ENCODE measurements around the gene EVA1C.
"Not testable (repeated sequence)": the region's sequence is repeated elsewhere in the genome, so short reads cannot be mapped to it uniquely, and the experiment has no call there.

The EVA1C gene

GRCh38 chr21:32484706-32485380 lies 72.3 kb downstream of the EVA1C start:
- no peaks in the 10 kb centered on the region for H3K27me3 ChIP-seq (ENCODE audit: insufficient read depth, insufficient read length)
- no peak for TF ChIP-seq SUZ12 (IDR thresholded peaks at IDR 0.05; ENCODE audit: extremely low read depth, insufficient read depth, insufficient read length)
- no peak for TF ChIP-seq YY1 (IDR thresholded peaks at IDR 0.05; ENCODE audit: insufficient read depth, insufficient read length)
- TF ChIP-seq ZNF274 (IDR thresholded peaks at IDR 0.05; ENCODE audit: low read depth, low read length): no peak
- no peak for DNase-seq (ENCODE audit: low read depth, low spot score)
- no peaks in the 10 kb centered on the region for H3K9me3 ChIP-seq (ENCODE audit: insufficient read depth, low read length)
- H3K36me3 ChIP-seq (ENCODE audit: insufficient read depth, insufficient read length, low read length): no peaks in the 10 kb centered on the region
- H3K4me3 ChIP-seq (ENCODE audit: insufficient read length, low read depth): no peak overlapping the region
- H3K4me1 ChIP-seq (ENCODE audit: insufficient read depth, insufficient read length): no peaks in the 10 kb centered on the region
- H3K9ac ChIP-seq (ENCODE audit: insufficient read length, low read depth): no peak overlapping the region

GRCh38 chr21:32492376-32492775 lies 79.9 kb downstream of the EVA1C start:
- no peaks in the 10 kb centered on the region for H3K36me3 ChIP-seq (ENCODE audit: insufficient read depth, insufficient read length, low read length)
- H3K4me3 ChIP-seq (ENCODE audit: insufficient read length, low read depth): no peak overlapping the region
- TF ChIP-seq ZNF274 (IDR thresholded peaks at IDR 0.05; ENCODE audit: low read depth, low read length): no peak
- TF ChIP-seq SUZ12 (IDR thresholded peaks at IDR 0.05; ENCODE audit: extremely low read depth, insufficient read depth, insufficient read length): no peak
- TF ChIP-seq YY1 (IDR thresholded peaks at IDR 0.05; ENCODE audit: insufficient read depth, insufficient read length): no peak
- no peak for DNase-seq (ENCODE audit: low read depth, low spot score)
- peak overlapping the region; percentile 14 for H3K9ac ChIP-seq (ENCODE audit: insufficient read length, low read depth)
- no peaks in the 10 kb centered on the region for H3K27me3 ChIP-seq (ENCODE audit: insufficient read depth, insufficient read length)
- H3K9me3 ChIP-seq (ENCODE audit: insufficient read depth, low read length): no peaks in the 10 kb centered on the region
- H3K4me1 ChIP-seq (ENCODE audit: insufficient read depth, insufficient read length): peaks cover 12% of the 10 kb centered on the region

- H3K9ac ChIP-seq (ENCODE audit: insufficient read length, low read depth): no peak overlapping the region
Measured at GRCh38 chr21:32494934-32495709, 82.6 kb downstream of the EVA1C start.

GRCh38 chr21:32496568-32496967 lies 84.1 kb downstream of the EVA1C start:
- TF ChIP-seq ZNF274 (IDR thresholded peaks at IDR 0.05; ENCODE audit: low read depth, low read length) (no peak), SUZ12 (IDR thresholded peaks at IDR 0.05; ENCODE audit: extremely low read depth, insufficient read depth, insufficient read length) (no peak), YY1 (IDR thresholded peaks at IDR 0.05; ENCODE audit: insufficient read depth, insufficient read length) (no peak)
- DNase-seq (ENCODE audit: low read depth, low spot score): no peak
- H3K9me3 ChIP-seq (ENCODE audit: insufficient read depth, low read length): no peaks in the 10 kb centered on the region; the same call in 1 of the 2 replicates
- no peak overlapping the region for H3K9ac ChIP-seq (ENCODE audit: insufficient read length, low read depth)
- H3K4me3 ChIP-seq (ENCODE audit: insufficient read length, low read depth): no peak overlapping the region
- H3K4me1 ChIP-seq (ENCODE audit: insufficient read depth, insufficient read length): peaks cover 16% of the 10 kb centered on the region
- no peaks in the 10 kb centered on the region for H3K36me3 ChIP-seq (ENCODE audit: insufficient read depth, insufficient read length, low read length)
- H3K27me3 ChIP-seq (ENCODE audit: insufficient read depth, insufficient read length): no peaks in the 10 kb centered on the region

More at GRCh38 chr21:32494934-32495709, 82.6 kb downstream of the EVA1C start:
- H3K36me3 ChIP-seq (ENCODE audit: insufficient read depth, insufficient read length, low read length): no peaks in the 10 kb centered on the region
- H3K4me1 ChIP-seq (ENCODE audit: insufficient read depth, insufficient read length): peaks cover 16% of the 10 kb centered on the region
- TF ChIP-seq ZNF274 (IDR thresholded peaks at IDR 0.05; ENCODE audit: low read depth, low read length) (no peak), YY1 (IDR thresholded peaks at IDR 0.05; ENCODE audit: insufficient read depth, insufficient read length) (no peak), SUZ12 (IDR thresholded peaks at IDR 0.05; ENCODE audit: extremely low read depth, insufficient read depth, insufficient read length) (no peak)
- DNase-seq (ENCODE audit: low read depth, low spot score): no peak
- no peaks in the 10 kb centered on the region; the same call in 1 of the 2 replicates for H3K9me3 ChIP-seq (ENCODE audit: insufficient read depth, low read length)
- no peaks in the 10 kb centered on the region for H3K27me3 ChIP-seq (ENCODE audit: insufficient read depth, insufficient read length)
- H3K4me3 ChIP-seq (ENCODE audit: insufficient read length, low read depth): no peak overlapping the region

- no peak for DNase-seq (ENCODE audit: low read depth, low spot score)
- Histone ChIP-seq H3K9me3 (ENCODE audit: insufficient read depth, low read length) (no peaks in the 10 kb centered on the region; the same call in 1 of the 2 replicates), H3K4me1 (ENCODE audit: insufficient read depth, insufficient read length) (peaks cover 7% of the 10 kb centered on the region), H3K36me3 (ENCODE audit: insufficient read depth, insufficient read length, low read length) (no peaks in the 10 kb centered on the region), H3K27me3 (ENCODE audit: insufficient read depth, insufficient read length) (no peaks in the 10 kb centered on the region), H3K9ac (ENCODE audit: insufficient read length, low read depth) (no peak overlapping the region), H3K4me3 (ENCODE audit: insufficient read length, low read depth) (no peak overlapping the region)
- TF ChIP-seq YY1 (IDR thresholded peaks at IDR 0.05; ENCODE audit: insufficient read depth, insufficient read length) (no peak), SUZ12 (IDR thresholded peaks at IDR 0.05; ENCODE audit: extremely low read depth, insufficient read depth, insufficient read length) (no peak), ZNF274 (IDR thresholded peaks at IDR 0.05; ENCODE audit: low read depth, low read length) (no peak)
Measured at GRCh38 chr21:32499249-32500055, 86.9 kb downstream of the EVA1C start.

- H3K4me1 ChIP-seq (ENCODE audit: insufficient read depth, insufficient read length): not testable (repeated sequence)
Measured at GRCh38 chr21:32503641-32504040, 91.1 kb downstream of the EVA1C start.

GRCh38 chr21:32505767-32506166 lies 93.3 kb downstream of the EVA1C start:
- not testable (repeated sequence) for H3K36me3 ChIP-seq (ENCODE audit: insufficient read depth, insufficient read length, low read length); H3K4me1 ChIP-seq (ENCODE audit: insufficient read depth, insufficient read length); H3K4me3 ChIP-seq (ENCODE audit: insufficient read length, low read depth); DNase-seq (ENCODE audit: low read depth, low spot score); H3K9me3 ChIP-seq (ENCODE audit: insufficient read depth, low read length); H3K9ac ChIP-seq (ENCODE audit: insufficient read length, low read depth); H3K27me3 ChIP-seq (ENCODE audit: insufficient read depth, insufficient read length)

More at GRCh38 chr21:32503641-32504040, 91.1 kb downstream of the EVA1C start:
- H3K27me3 ChIP-seq (ENCODE audit: insufficient read depth, insufficient read length); H3K4me3 ChIP-seq (ENCODE audit: insufficient read length, low read depth); H3K36me3 ChIP-seq (ENCODE audit: insufficient read depth, insufficient read length, low read length); H3K9ac ChIP-seq (ENCODE audit: insufficient read length, low read depth); H3K9me3 ChIP-seq (ENCODE audit: insufficient read depth, low read length); DNase-seq (ENCODE audit: low read depth, low spot score): not testable (repeated sequence)

- H3K4me3 ChIP-seq (ENCODE audit: insufficient read length, low read depth); H3K9ac ChIP-seq (ENCODE audit: insufficient read length, low read depth); H3K9me3 ChIP-seq (ENCODE audit: insufficient read depth, low read length); H3K36me3 ChIP-seq (ENCODE audit: insufficient read depth, insufficient read length, low read length); DNase-seq (ENCODE audit: low read depth, low spot score); H3K4me1 ChIP-seq (ENCODE audit: insufficient read depth, insufficient read length); H3K27me3 ChIP-seq (ENCODE audit: insufficient read depth, insufficient read length): not testable (repeated sequence)
Measured at GRCh38 chr21:32506411-32506965, 94.0 kb downstream of the EVA1C start.
